HG02623 (cell line): ENCODE results near the gene CDK14.

Experiments used
- ATAC-seq: cut with Tn5 transposase; IDR thresholded peaks from one replicate; pipeline ENCODE4 v1.9.1; 2021; ENCODE audit warnings: moderate library complexity; ENCODE audit not compliant: unreplicated experiment

CDK14 gene

GRCh38 chr7:90984692-90985091 is 388.6 kb downstream of the CDK14 start:
- ATAC-seq = no peak

DNA sequence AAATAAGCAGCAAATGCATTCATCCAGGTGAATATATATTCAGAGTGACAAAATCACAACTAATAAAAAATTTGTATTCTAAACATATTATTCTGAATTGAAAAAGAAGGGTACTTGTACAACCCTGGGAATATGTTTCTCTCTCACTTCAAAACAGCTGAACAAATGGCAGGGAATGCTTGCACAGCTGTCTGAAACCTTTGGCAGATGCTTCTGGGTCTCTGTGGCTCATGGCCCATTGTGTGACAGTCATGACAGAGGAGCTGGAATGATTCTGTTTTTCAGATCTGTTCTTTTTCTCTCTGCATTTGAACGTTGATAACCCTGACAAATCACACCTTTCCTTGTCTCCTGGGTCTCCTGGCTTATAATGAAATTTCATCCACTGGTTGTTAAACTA is 392.4 kb downstream of the CDK14 start:
- no peak for ATAC-seq

- no peak for ATAC-seq
Observed at GRCh38 chr7:90988996-90989765, 393.1 kb downstream of the CDK14 start.

DNA sequence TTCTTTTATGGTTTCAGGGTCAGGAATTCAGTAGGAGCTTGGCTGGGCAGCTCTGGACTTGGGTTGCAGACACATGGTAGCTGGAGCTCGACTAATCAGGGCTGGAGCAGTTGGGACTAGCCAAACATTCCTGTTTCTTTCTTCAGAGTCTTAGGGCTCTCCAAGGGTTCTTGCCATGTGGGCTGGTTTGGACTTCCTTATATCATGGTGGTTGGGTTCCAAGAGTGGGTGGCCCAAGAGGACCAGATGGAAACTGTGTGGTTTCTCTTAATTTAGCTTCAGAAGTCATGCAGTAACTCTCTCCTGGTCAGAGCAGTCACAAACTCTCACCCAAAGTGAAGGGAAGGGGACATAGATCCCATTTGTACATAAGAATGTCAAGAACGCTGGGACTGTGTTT is 398.0 kb downstream of the CDK14 start:
- ATAC-seq = no peak

DNA sequence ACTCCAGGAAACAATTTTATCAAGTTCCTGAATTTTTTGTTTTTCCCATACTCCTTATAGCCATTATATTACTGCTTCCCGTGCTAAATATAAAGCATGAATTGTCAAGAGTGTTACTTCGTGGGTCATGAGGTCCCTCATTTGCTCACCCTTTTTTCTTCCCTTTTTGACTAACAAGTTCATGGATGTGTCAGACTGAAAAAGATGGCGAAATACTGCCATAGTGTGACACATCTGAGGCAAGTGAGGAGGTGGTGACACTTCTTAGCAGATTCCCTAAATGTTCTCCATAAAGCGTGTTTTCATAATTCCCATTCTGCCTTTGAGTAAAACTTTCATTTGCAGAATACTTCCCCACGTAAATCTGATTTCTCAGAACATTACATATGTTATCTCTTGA is 398.5 kb downstream of the CDK14 start:
- no peak for ATAC-seq

GRCh38 chr7:90995996-90996395 is 399.9 kb downstream of the CDK14 start:
- ATAC-seq = no peak

GRCh38 chr7:90999989-91000979 is 404.2 kb downstream of the CDK14 start:
- no peak for ATAC-seq

- ATAC-seq = no peak
Observed at GRCh38 chr7:91005024-91005423, 408.9 kb downstream of the CDK14 start.

DNA sequence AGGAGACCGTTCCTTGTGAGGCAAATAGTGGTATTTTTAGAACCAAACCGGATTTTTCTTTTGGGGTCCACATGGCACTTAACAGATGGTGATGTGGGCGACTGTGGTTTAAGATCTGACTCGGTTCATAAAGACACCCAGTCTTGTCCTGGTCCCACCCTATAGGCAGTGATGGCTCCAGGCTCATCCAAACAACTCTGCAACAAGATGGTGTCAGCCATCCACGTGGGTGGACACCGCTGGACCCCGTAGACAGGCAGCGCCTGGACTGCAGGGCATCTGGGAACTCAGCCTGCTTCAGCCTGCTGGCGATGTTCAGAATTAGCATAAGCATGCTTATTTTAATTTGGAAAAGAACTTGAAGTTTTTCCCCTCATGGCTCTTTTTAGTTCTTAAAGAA is 409.7 kb downstream of the CDK14 start:
- no peak for ATAC-seq

GRCh38 chr7:91007371-91007770 is 411.2 kb downstream of the CDK14 start:
- ATAC-seq = no peak

DNA sequence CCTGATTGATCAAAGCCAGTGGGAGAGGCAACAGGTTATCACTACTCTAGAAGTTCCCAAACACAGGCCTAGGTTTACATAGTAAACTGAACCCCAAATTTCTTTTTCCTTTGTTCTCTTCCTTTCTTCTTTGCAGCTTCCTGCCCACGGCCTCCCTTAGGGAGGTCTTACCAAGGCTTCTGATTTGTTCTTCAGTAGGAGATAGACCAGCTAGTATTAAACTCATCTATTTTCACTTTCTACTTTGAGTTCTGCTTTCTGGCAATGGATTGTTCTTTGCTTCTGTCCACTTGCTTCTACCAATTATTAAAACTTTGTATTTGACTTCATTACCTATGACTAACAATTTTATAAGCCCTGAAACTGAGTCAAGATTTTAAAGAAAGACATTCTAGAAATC is 417.0 kb downstream of the CDK14 start:
- ATAC-seq = no peak

DNA sequence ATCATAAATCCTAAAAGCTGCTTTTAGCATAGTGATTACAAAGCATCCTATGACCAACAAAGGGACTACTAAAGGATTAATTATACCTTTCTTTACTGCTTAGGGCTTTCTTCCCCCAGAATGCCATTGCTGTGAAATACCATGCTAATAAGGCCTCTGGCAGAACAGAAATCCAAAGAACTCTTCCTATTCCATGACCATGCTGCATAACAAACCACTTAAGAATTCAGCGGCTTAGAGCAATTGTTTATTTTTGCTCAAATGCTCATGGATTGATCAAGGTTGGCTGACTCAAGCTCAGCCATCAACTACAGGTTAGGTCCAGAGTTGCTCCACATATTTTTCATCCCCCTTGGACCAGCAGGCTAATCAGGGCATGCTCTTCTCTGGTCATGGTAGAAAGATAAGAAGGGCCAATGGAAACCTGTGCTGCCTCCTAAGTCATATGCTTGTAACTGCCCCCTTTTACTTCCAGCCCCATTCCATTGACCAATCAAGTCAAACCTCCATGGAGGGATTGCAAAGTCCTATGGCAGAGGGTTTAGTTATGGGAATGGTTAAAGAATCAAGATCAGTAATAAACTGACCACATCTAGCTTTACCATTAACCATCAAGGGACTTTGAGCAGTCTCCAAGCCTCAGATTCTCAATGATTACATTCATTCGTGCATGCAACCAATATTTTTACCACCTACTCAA is 423.7 kb downstream of the CDK14 start:
- no peak for ATAC-seq

DNA sequence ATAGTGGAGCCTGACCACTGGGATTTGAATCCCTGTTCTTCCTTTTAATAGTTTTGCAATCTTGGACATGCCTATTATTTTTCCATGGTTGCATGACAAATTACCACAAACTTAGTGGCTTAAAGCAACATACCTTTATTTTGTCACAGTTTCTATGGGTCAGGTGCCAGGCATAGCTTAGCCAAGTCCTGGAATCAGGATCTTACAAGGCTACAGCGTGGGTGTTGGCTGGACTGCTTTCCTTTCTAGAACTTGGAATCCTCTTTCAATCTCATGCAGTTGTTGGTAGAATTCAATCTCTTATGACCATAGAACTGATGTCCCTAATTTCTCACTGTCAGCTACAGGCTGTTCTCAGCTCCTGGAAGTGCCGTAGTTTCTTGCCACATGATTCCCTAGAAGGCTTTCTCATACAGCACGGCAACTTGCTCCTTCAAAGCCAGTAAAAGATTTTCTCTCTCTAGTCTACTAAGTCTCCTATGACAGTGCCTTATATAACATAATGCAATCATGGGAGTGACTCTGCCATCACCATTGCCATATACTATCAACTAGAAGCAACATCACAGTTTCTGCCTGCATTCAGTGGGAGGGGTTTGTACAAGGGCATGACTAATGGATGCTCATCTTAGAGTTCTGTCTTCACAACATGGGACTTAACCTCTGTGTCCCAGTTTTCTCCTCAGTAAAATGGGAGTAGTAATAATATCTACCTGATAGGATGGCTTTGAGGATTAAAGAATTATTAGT is 424.7 kb downstream of the CDK14 start:
- ATAC-seq = no peak

GRCh38 chr7:91021956-91022355 is 425.8 kb downstream of the CDK14 start:
- ATAC-seq = no peak

- ATAC-seq = no peak
Observed at GRCh38 chr7:91025906-91026390, 429.8 kb downstream of the CDK14 start.

DNA sequence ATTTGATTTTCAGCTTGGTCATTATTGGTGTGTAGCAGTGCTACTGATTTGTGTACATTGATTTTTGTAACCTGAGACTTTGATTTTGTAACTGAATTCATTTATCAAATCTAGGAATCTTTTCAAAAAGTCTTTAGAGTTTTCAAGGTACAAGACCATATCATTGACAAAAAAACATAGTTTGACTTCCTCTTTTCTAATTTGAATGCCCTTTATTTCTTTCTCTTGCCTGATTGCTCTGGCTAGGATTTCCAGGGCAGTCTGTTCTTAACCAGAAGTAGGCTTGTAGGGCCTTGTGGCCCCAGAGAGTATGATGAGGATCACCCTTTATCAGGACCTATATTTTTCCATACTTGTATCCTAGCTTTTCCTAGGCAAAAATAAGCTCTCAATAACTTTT is 433.6 kb downstream of the CDK14 start:
- no peak for ATAC-seq

- ATAC-seq = no peak
Observed at GRCh38 chr7:91030680-91031380, 434.7 kb downstream of the CDK14 start.

- ATAC-seq = no peak
Observed at GRCh38 chr7:91031757-91032156, 435.6 kb downstream of the CDK14 start.

- ATAC-seq = no peak
Observed at GRCh38 chr7:91033574-91033973, 437.5 kb downstream of the CDK14 start.
